Adrenal gland (tissue), 12 donors: ENCODE results near the gene PCYT2. TPM values are rescaled to one million over a fixed set of nuclear protein-coding genes. Genes with fewer than 3 reads are reported as not detected.

Experiments used
- DNase-seq, 7 donors: peaks; one replicate each; pipeline ENCODE4 v3.0.0-alpha.2; 2019 to 2020
- H3K27ac ChIP-seq, 5 donors: fragments of 200-600 bp; sonication (generic) in 4 of 5; 1 replicate in 3 of 5; 2 replicates in 2 of 5; pipeline versions ENCODE4 v1.5.1 to v1.8.0; 2016 to 2020; ENCODE audit warnings: mild to moderate bottlenecking in 1 of 5
- H3K27me3 ChIP-seq: fragments of 200-600 bp; 2 replicates; pipeline ENCODE4 v1.8.0; 2021
- H3K36me3 ChIP-seq, 2 donors: fragments of 200-600 bp; replicated peaks in 1 of 2; 1 replicate in 1 of 2; 2 replicates in 1 of 2; pipeline versions ENCODE4 v1.5.1 to v1.8.0; 2018 to 2022
- H3K4me1 ChIP-seq, 2 donors: fragments of 200-600 bp; replicated peaks in 1 of 2; 1 replicate in 1 of 2; 2 replicates in 1 of 2; pipeline versions ENCODE4 v1.5.1 to v1.8.0; 2018 to 2021
- H3K4me3 ChIP-seq, 4 donors: fragments of 200-600 bp; sonication (generic) in 3 of 4; one replicate each; pipeline ENCODE4 v1.5.1; 2016 to 2018
- H3K9me3 ChIP-seq, 3 donors: fragments of 200-600 bp; sonication (generic) in 1 of 3; replicated peaks in 1 of 3; 1 replicate in 2 of 3; 2 replicates in 1 of 3; pipeline versions ENCODE4 v1.5.1 to v1.8.0; 2016 to 2021
- CTCF ChIP-seq, 6 experiments: fragments of 450-650 bp in 4 of 6; fragments of 200-600 bp in 2 of 6; sonication (generic) in 1 of 6; IDR thresholded peaks; 1 replicate in 5 of 6; 2 replicates in 1 of 6; pipeline versions ENCODE4 v1.5.1 to v1.8.0; 2016 to 2021; ENCODE audit warnings: antibody characterized with exemption in 6 of 6, mild to moderate bottlenecking in 2 of 6, moderate library complexity in 1 of 6
- POLR2A ChIP-seq, 2 donors: fragments of 450-650 bp; IDR thresholded peaks; one replicate each; pipeline ENCODE4 v1.6.1; 2017; ENCODE audit warnings: antibody characterized with exemption in 2 of 2, mild to moderate bottlenecking in 2 of 2, moderate library complexity in 1 of 2
- WGBS, 4 donors: extraction: QIAGEN DNeasy Blood & Tissue Kit in 2 of 4; methylation state at CpG; one replicate each; pipeline versions ENCODE4 v1.1.5 to v1.1.7; 2013 to 2017; 5-methylcytosine and 5-hydroxymethylcytosine counted together
- intact Hi-C, 2 donors: fragments of 100-400 bp; cut with DNase I; formaldehyde crosslinking; loops; one replicate each; pipeline versions ENCODE4 v1.14.1 to v1.15.0; 2022 to 2023
- polyA plus RNA-seq, 3 donors: library from polyadenylated mRNA; stranded (reverse); fragments of 200-250 nt in 2 of 3; fragments of 350-450 nt in 1 of 3; fragmentation: Illumina TruSeq in 1 of 3; extraction: RNeasy Lipid Tissue Mini Kit (QIAGEN cat#74804) in 1 of 3; gene quantifications; one replicate each; pipeline ENCODE4 v1.2.3, GENCODE V29; 2013 to 2014
- total RNA-seq, 9 donors: library from RNA; depleted of rRNA in 4 of 9; stranded (reverse); fragments of >200 nt in 4 of 9; fragments of 120-200 nt in 1 of 9; fragmentation: NEBNext Ultra II Directional in 1 of 9; extraction: Animal tissue kit (Norgen Biotek cat#: 25700) in 1 of 9; gene quantifications; one replicate each; pipeline versions ENCODE4 v1.1.0 to v1.2.4, GENCODE V29; 2013 to 2023
- donor health status: healthy with polysubstance abuse.
- donor health status: Bipolar disorder and iron deficiency.
- donor health status: DM: yes; HTN: yes; CAD: no.
- donor health status: DM: no; HTN: no; CAD: no.
- donor health status: DM: no; HTN: no; CAD: no.
- donor health status: DM: yes; HTN: yes; CAD: no.

The PCYT2 gene
- total and polyA plus RNA-seq, 12 donors, result 19.8 to 41.2 (median 30.2) TPM

- no peak for TF ChIP-seq POLR2A (IDR thresholded peaks at IDR 0.05)
- Histone ChIP-seq H3K27ac (peak overlapping the region; percentile 47 to 100 (median 92)), H3K27me3 (no peaks in the 10 kb centered on the region), H3K4me3 (no peak overlapping the region), H3K4me1 (peaks cover 25 to 47% of the 10 kb centered on the region in 2 donors), H3K36me3 (peaks cover 0 to 25% of the 10 kb centered on the region in 2 donors), H3K9me3 (no peaks in the 10 kb centered on the region)
- intact Hi-C loops, result no loop called here
- DNase-seq, result peak in 1 of 7 donors; percentile 57
- 56 to 69% (median 57%) methylated on average over 8 to 28 of the region's 28 CpGs; no CpG with 5 or more reads in 1 of the 4 donors for WGBS, 4 donors
These were observed 43.1 kb downstream of the PCYT2 start for GRCh38 chr17:81867991-81868673.

- WGBS, 4 donors, result 18 to 29% (median 24%) methylated on average over 6 to 23 of the region's 23 CpGs
- H3K4me1 ChIP-seq, result peaks cover 24 to 48% of the 10 kb centered on the region in 2 donors
- H3K27ac ChIP-seq, result peak overlapping the region; percentile 47 to 100 (median 92)
- H3K9me3 ChIP-seq, result no peaks in the 10 kb centered on the region
- H3K4me3 ChIP-seq, result no peak overlapping the region
- H3K36me3 ChIP-seq, result peaks cover 0 to 25% of the 10 kb centered on the region in 2 donors
- TF ChIP-seq POLR2A (IDR thresholded peaks at IDR 0.05), result peak; percentile 27 to 50
- no peak for TF ChIP-seq CTCF (IDR thresholded peaks at IDR 0.05)
- no peaks in the 10 kb centered on the region for H3K27me3 ChIP-seq
- intact Hi-C loops, result no loop called here
- DNase-seq, result peak in 6 of 7 donors; percentile 74 to 87 (median 80)
These were observed 43.8 kb downstream of the PCYT2 start for GRCh38 chr17:81867170-81867990.

GRCh38 chr17:81866440-81867169 is 44.6 kb downstream of the PCYT2 start:
- WGBS, 4 donors, result 58 to 81% (median 65%) methylated on average over 11 to 18 of the region's 18 CpGs
- intact Hi-C loops, result no loop called here
- no peak overlapping the region for H3K4me3 ChIP-seq
- peaks cover 26 to 50% of the 10 kb centered on the region in 2 donors for H3K4me1 ChIP-seq
- peak overlapping the region in 4 of 5 donors; percentile 86 to 100 (median 96) for H3K27ac ChIP-seq
- H3K27me3 ChIP-seq, result no peaks in the 10 kb centered on the region
- no peak for TF ChIP-seq CTCF (IDR thresholded peaks at IDR 0.05)
- TF ChIP-seq POLR2A (IDR thresholded peaks at IDR 0.05), result no peak
- peaks cover 0 to 25% of the 10 kb centered on the region in 2 donors for H3K36me3 ChIP-seq
- H3K9me3 ChIP-seq, result no peaks in the 10 kb centered on the region
- DNase-seq, result peak in 1 of 7 donors; percentile 40

- intact Hi-C loops, result no loop called here
- no peak for TF ChIP-seq CTCF (IDR thresholded peaks at IDR 0.05)
- no peak for TF ChIP-seq POLR2A (IDR thresholded peaks at IDR 0.05)
- peak in 2 of 7 donors; percentile 54 to 78 for DNase-seq
- 68 to 79% (median 77%) methylated on average over 9 to 18 of the region's 18 CpGs for WGBS, 4 donors
- Histone ChIP-seq H3K27me3 (no peaks in the 10 kb centered on the region), H3K4me1 (peaks cover 28 to 50% of the 10 kb centered on the region in 2 donors), H3K9me3 (no peaks in the 10 kb centered on the region), H3K4me3 (no peak overlapping the region), H3K27ac (peak overlapping the region in 2 of 5 donors; percentile 99 to 100), H3K36me3 (peaks cover 0 to 25% of the 10 kb centered on the region in 2 donors)
These were observed 45.3 kb downstream of the PCYT2 start for GRCh38 chr17:81865733-81866439.
